Neural cell (in vitro differentiated cells): ENCODE results near the gene PDCD4. TPM values are rescaled to one million over a fixed set of nuclear protein-coding genes. Genes with fewer than 3 reads are reported as not detected.

Experiments used
- H2AFZ ChIP-seq: fragments of 200-600, 300-800 bp; sonication (generic), shearing (Covaris generic); 2 replicates; pipeline ENCODE4 v1.6.0; 2014; ENCODE audit warnings: low read depth, mild to moderate bottlenecking, antibody characterized with exemption, low read length, moderate library complexity
- H3F3A ChIP-seq: fragments of 200-600 bp; shearing (Covaris generic); 2 replicates; pipeline ENCODE4 v1.6.1; 2016; ENCODE audit warnings: mild to moderate bottlenecking, moderate library complexity, mixed read lengths, antibody characterized with exemption, low read length; ENCODE audit not compliant: insufficient read depth, poor library complexity, severe bottlenecking
- H3K27ac ChIP-seq: fragments of 200-600, 300-800 bp; sonication (generic), shearing (Covaris generic); 2 replicates; pipeline ENCODE4 v1.5.1; 2014; ENCODE audit warnings: mild to moderate bottlenecking, low read length, moderate library complexity
- H3K27me3 ChIP-seq: fragments of 300-800, 200-600 bp; sonication (generic), shearing (Covaris generic); 2 replicates; pipeline ENCODE4 v1.6.0; 2014; ENCODE audit warnings: mild to moderate bottlenecking, low read depth, low read length, moderate library complexity; ENCODE audit not compliant: insufficient read depth
- H3K36me3 ChIP-seq: fragments of 300-800, 200-600 bp; sonication (generic), shearing (Covaris generic); 2 replicates; pipeline ENCODE4 v1.5.1; 2014; ENCODE audit warnings: mild to moderate bottlenecking, antibody characterized with exemption, low read length, moderate library complexity; ENCODE audit not compliant: insufficient read depth
- H3K4me2 ChIP-seq: fragments of 300-800, 200-600 bp; sonication (generic), shearing (Covaris generic); 2 replicates; pipeline ENCODE4 v1.6.0; 2014; ENCODE audit warnings: mild to moderate bottlenecking, low read length
- H3K4me3 ChIP-seq: fragments of 300-800, 200-600 bp; sonication (generic), shearing (Covaris generic); 2 replicates; pipeline ENCODE4 v1.5.1; 2014; ENCODE audit warnings: mild to moderate bottlenecking, low read length, moderate library complexity
- H3K79me2 ChIP-seq: fragments of 200-600 bp; shearing (Covaris generic); replicated peaks from 2 replicates; pipeline ENCODE4 v1.6.0; 2014; ENCODE audit warnings: mild to moderate bottlenecking, low read length, moderate library complexity; ENCODE audit not compliant: insufficient read depth
- H3K9ac ChIP-seq: fragments of 300-800, 200-600 bp; sonication (generic), shearing (Covaris generic); 2 replicates; pipeline ENCODE4 v1.6.1; 2016; ENCODE audit warnings: mild to moderate bottlenecking, low read length, mixed read lengths
- H3K9me2 ChIP-seq: fragments of 200-600 bp; shearing (Covaris generic); 2 replicates; pipeline ENCODE4 v1.6.1; 2016; ENCODE audit warnings: mild to moderate bottlenecking, low read length, mixed read lengths; ENCODE audit not compliant: insufficient read depth
- H3K9me3 ChIP-seq: fragments of 200-600, 300-800 bp; sonication (generic), shearing (Covaris generic); 2 replicates; pipeline ENCODE4 v1.6.1; 2016; ENCODE audit warnings: mild to moderate bottlenecking, mixed run types, low read length, moderate library complexity, mixed read lengths
- H4K20me1 ChIP-seq: fragments of 200-600 bp; shearing (Covaris generic); 2 replicates; pipeline ENCODE4 v1.6.1; 2016; ENCODE audit warnings: mild to moderate bottlenecking, mixed run types; ENCODE audit not compliant: insufficient read depth
- CTCF ChIP-seq: fragments of 450-650 bp; IDR thresholded peaks from 2 replicates; pipeline ENCODE4 v1.5.1; 2014; ENCODE audit warnings: antibody characterized with exemption, mild to moderate bottlenecking, moderate library complexity; ENCODE audit not compliant: poor library complexity, severe bottlenecking
- EP300 ChIP-seq: fragments of 450-650 bp; conservative IDR thresholded peaks from 2 replicates; pipeline ENCODE4 v1.6.1; 2014; ENCODE audit warnings: antibody characterized with exemption, mild to moderate bottlenecking, moderate library complexity; ENCODE audit not compliant: poor library complexity, severe bottlenecking
- EZH2 ChIP-seq: fragments of 200-600, 300-800 bp; shearing (Covaris generic), sonication (generic); IDR thresholded peaks from 2 replicates; pipeline ENCODE4 v1.6.1; 2014; ENCODE audit warnings: antibody characterized with exemption, low read length, borderline replicate concordance, mild to moderate bottlenecking; ENCODE audit not compliant: insufficient read depth, poor library complexity, severe bottlenecking
- MXI1 ChIP-seq: fragments of 450-650 bp; conservative IDR thresholded peaks from 2 replicates; pipeline ENCODE4 v1.6.1; 2014; ENCODE audit warnings: antibody characterized with exemption, mild to moderate bottlenecking; ENCODE audit not compliant: poor library complexity, severe bottlenecking
- POLR2AphosphoS5 ChIP-seq: IDR thresholded peaks from 2 replicates; pipeline ENCODE4 v1.6.1; 2012
- RAD21 ChIP-seq: fragments of 450-650 bp; conservative IDR thresholded peaks from 2 replicates; pipeline ENCODE4 v1.6.1; 2014; ENCODE audit warnings: antibody characterized with exemption, mild to moderate bottlenecking, moderate library complexity
- REST ChIP-seq: IDR thresholded peaks from 2 replicates; pipeline ENCODE4 v1.6.1; 2012; ENCODE audit warnings: borderline replicate concordance
- SMC3 ChIP-seq: fragments of 450-650 bp; conservative IDR thresholded peaks from 2 replicates; pipeline ENCODE4 v1.6.1; 2014; ENCODE audit warnings: antibody characterized with exemption, mild to moderate bottlenecking, moderate library complexity; ENCODE audit not compliant: poor library complexity
- TAF1 ChIP-seq: IDR thresholded peaks from 2 replicates; pipeline ENCODE4 v1.6.1; 2012; ENCODE audit warnings: low read depth
- polyA plus RNA-seq: library from polyadenylated mRNA; depleted of rRNA; stranded (reverse); fragments of >200 nt; gene quantifications from 2 replicates; pipeline ENCODE4 v1.2.3, GENCODE V29; 2014

The PDCD4 gene
- polyA plus RNA-seq, 1 donor from 2014 or later, result 83.5 TPM

- H3K27ac ChIP-seq, result no peak overlapping the region
Observed at GRCh38 chr10:110834629-110835301, 37.0 kb upstream of the PDCD4 start.

GRCh38 chr10:110835841-110836240 lies 35.9 kb upstream of the PDCD4 start:
- no peaks in the 10 kb centered on the region for H3F3A ChIP-seq
- H3K9me3 ChIP-seq, result no peaks in the 10 kb centered on the region
- no peaks in the 10 kb centered on the region for H3K9me2 ChIP-seq
- H3K4me3 ChIP-seq, result no peak overlapping the region
- no peak overlapping the region for H3K27ac ChIP-seq
- H3K36me3 ChIP-seq, result no peaks in the 10 kb centered on the region
- no peak overlapping the region for H3K9ac ChIP-seq
- H4K20me1 ChIP-seq, result no peaks in the 10 kb centered on the region
- H3K27me3 ChIP-seq, result no peaks in the 10 kb centered on the region
- no peak overlapping the region for H2AFZ ChIP-seq
- no peaks in the 10 kb centered on the region for H3K79me2 ChIP-seq
- H3K4me2 ChIP-seq, result no peak overlapping the region
- TF ChIP-seq SMC3 (no peak), TAF1 (no peak), RAD21 (no peak), MXI1 (no peak), REST (no peak), EP300 (no peak)

More at GRCh38 chr10:110834629-110835301, 37.0 kb upstream of the PDCD4 start:
- Histone ChIP-seq H3K79me2 (no peaks in the 10 kb centered on the region), H3K9me2 (no peaks in the 10 kb centered on the region), H3K9ac (no peak overlapping the region), H3F3A (no peaks in the 10 kb centered on the region), H3K4me3 (no peak overlapping the region), H2AFZ (no peak overlapping the region), H3K27me3 (no peaks in the 10 kb centered on the region), H4K20me1 (no peaks in the 10 kb centered on the region), H3K36me3 (no peaks in the 10 kb centered on the region), H3K9me3 (no peaks in the 10 kb centered on the region), H3K4me2 (no peak overlapping the region)
- TF ChIP-seq MXI1 (no peak), EZH2 (no peak), TAF1 (no peak), RAD21 (no peak), SMC3 (no peak), CTCF (no peak), REST (no peak), POLR2AphosphoS5 (no peak), EP300 (no peak)
